PC-9 (cell line): Measurements from ENCODE around the gene RNASET2. TPM values are rescaled to one million over a fixed set of nuclear protein-coding genes. Genes with fewer than 3 reads are reported as not detected.
"Not testable (repeated sequence)": the region's sequence is repeated elsewhere in the genome, so short reads cannot be mapped to it uniquely, and the experiment has no call there.

ENCODE experiments used
- BruUV-seq: library from RNA; stranded (reverse); fragments of 400-500 nt; replicated peaks from 2 replicates; lab custom pipeline; 2021; lab: Mats Ljungman, UMichigan
- CTCF ChIA-PET: fragments of 300-600 bp; sonication (Branson Sonifier 250); formaldehyde crosslinking; loops from one replicate; lab custom pipeline; 2022; ENCODE audit warnings: antibody characterized with exemption; lab: Charles Lee
- POLR2A ChIA-PET: fragments of 300-600 bp; sonication (Branson Sonifier 250); formaldehyde crosslinking; loops from one replicate; lab custom pipeline; 2022; ENCODE audit warnings: antibody characterized with exemption; ENCODE audit not compliant: unreplicated experiment; lab: Charles Lee
- DNase-seq, 2 experiments: peaks; one replicate each; pipeline versions ENCODE4 v3.0.0 to v3.0.0-alpha.2; 2015 to 2022; ENCODE audit warnings: mixed read lengths in 1 of 2
- H2AFZ ChIP-seq: fragments of 200-600 bp; sonication (generic); 2 replicates; pipeline ENCODE4 v1.8.1; 2017; ENCODE audit warnings: antibody characterized with exemption
- H3F3A ChIP-seq: fragments of 200-600 bp; sonication (generic); 2 replicates; pipeline ENCODE4 v1.8.1; 2017; ENCODE audit warnings: antibody characterized with exemption, mild to moderate bottlenecking, low read depth; ENCODE audit not compliant: insufficient read depth
- H3K27ac ChIP-seq: fragments of 200-600 bp; sonication (generic); 2 replicates; pipeline ENCODE4 v1.6.1; 2016; ENCODE audit warnings: mixed run types
- H3K27me3 ChIP-seq: fragments of 200-600 bp; sonication (generic); 2 replicates; pipeline ENCODE4 v1.6.1; 2016; ENCODE audit warnings: low read depth, mixed run types; ENCODE audit not compliant: insufficient read depth
- H3K36me3 ChIP-seq: fragments of 200-600 bp; sonication (generic); 2 replicates; pipeline ENCODE4 v1.6.1; 2016; ENCODE audit warnings: low read depth, mixed run types
- H3K4me1 ChIP-seq: fragments of 200-600 bp; sonication (generic); replicated peaks from 2 replicates; pipeline ENCODE4 v1.6.1; 2016; ENCODE audit warnings: mixed run types; ENCODE audit not compliant: insufficient read depth
- H3K4me2 ChIP-seq: fragments of 200-600 bp; sonication (generic); 2 replicates; pipeline ENCODE4 v1.6.1; 2017; ENCODE audit warnings: mixed run types
- H3K4me3 ChIP-seq: fragments of 200-600 bp; sonication (generic); 2 replicates; pipeline ENCODE4 v1.6.1; 2016; ENCODE audit warnings: mixed run types
- H3K79me2 ChIP-seq: fragments of 200-600 bp; sonication (generic); 2 replicates; pipeline ENCODE4 v1.6.1; 2017; ENCODE audit warnings: low read depth, mixed run types
- H3K9me2 ChIP-seq: fragments of 200-600 bp; sonication (generic); 2 replicates; pipeline ENCODE4 v1.8.1; 2017; ENCODE audit warnings: mild to moderate bottlenecking; ENCODE audit not compliant: insufficient read depth
- H3K9me3 ChIP-seq: fragments of 200-600 bp; sonication (generic); 2 replicates; pipeline ENCODE4 v1.8.1; 2016; ENCODE audit warnings: low read depth; ENCODE audit not compliant: insufficient read depth
- H4K20me1 ChIP-seq: fragments of 200-600 bp; sonication (generic); 2 replicates; pipeline ENCODE4 v1.8.1; 2017; ENCODE audit not compliant: insufficient read depth
- CTCF ChIP-seq: fragments of 200-600 bp; sonication (generic); conservative IDR thresholded peaks from 2 replicates; pipeline ENCODE4 v1.6.1; 2017; ENCODE audit warnings: mixed run types, antibody characterized with exemption, mild to moderate bottlenecking, moderate library complexity
- EZH2 ChIP-seq: fragments of 200-600 bp; sonication (generic); IDR thresholded peaks from 2 replicates; pipeline ENCODE4 v1.8.0; 2017; ENCODE audit warnings: antibody characterized with exemption, low read depth
- intact Hi-C: fragments of 100-400 bp; cut with micrococcal nuclease; formaldehyde crosslinking; loops from one replicate; pipeline ENCODE4 v1.10.0; 2022; ENCODE audit not compliant: unreplicated experiment
- total RNA-seq: library from RNA; stranded (reverse); gene quantifications from 2 replicates; pipeline ENCODE4 v1.2.3, GENCODE V29; 2021

The RNASET2 gene
- total RNA-seq, 1 experiment from 2014 or later: 16.3 TPM

- H3K4me1 ChIP-seq: 0 out of 2 replicates have a peak, but pooled peaks cover 8% of the 10 kb centered on the region
- H3K4me3 ChIP-seq: no peak overlapping the region
- no peak overlapping the region for H3K27ac ChIP-seq
- no peaks in the 10 kb centered on the region for H3F3A ChIP-seq
- no peaks in the 10 kb centered on the region for H3K79me2 ChIP-seq
- H3K9me3 ChIP-seq: no peaks in the 10 kb centered on the region
- no peaks in the 10 kb centered on the region for H4K20me1 ChIP-seq
- no peak for TF ChIP-seq EZH2
- no peak for TF ChIP-seq CTCF
- intact Hi-C loops: no loop called here
- no peaks in the 10 kb centered on the region for H3K27me3 ChIP-seq
- ChIA-PET POLR2A (no interaction called here), CTCF (no interaction called here)
- H3K4me2 ChIP-seq: no peak overlapping the region
- no peaks in the 10 kb centered on the region for H3K9me2 ChIP-seq
- no peak overlapping the region for H2AFZ ChIP-seq
- H3K36me3 ChIP-seq: no peaks in the 10 kb centered on the region
- no TSS peak for BruUV-seq
- no peak for DNase-seq
Measured at GRCh38 chr6:166952121-166952520, 4.2 kb downstream of the RNASET2 start.

- Histone ChIP-seq H2AFZ (no peak overlapping the region), H3K9me2 (no peaks in the 10 kb centered on the region), H3K27me3 (no peaks in the 10 kb centered on the region), H3K79me2 (no peaks in the 10 kb centered on the region), H3K27ac (no peak overlapping the region), H3K4me1 (0 out of 2 replicates have a peak, but pooled peaks cover 8% of the 10 kb centered on the region), H3K9me3 (no peaks in the 10 kb centered on the region), H4K20me1 (no peaks in the 10 kb centered on the region), H3F3A (no peaks in the 10 kb centered on the region), H3K4me2 (no peak overlapping the region), H3K4me3 (no peak overlapping the region), H3K36me3 (no peaks in the 10 kb centered on the region)
- intact Hi-C loops: loop anchor here (1.0 kb wide), 1 partner anchor 165 kb away; no protein-coding TSS in a partner anchor
- TF ChIP-seq CTCF (peak; percentile 12; the same call in 1 of the 2 replicates), EZH2 (no peak)
- no TSS peak for BruUV-seq
- POLR2A ChIA-PET: no interaction called here
- no peak for DNase-seq
- CTCF ChIA-PET: no interaction called here
Measured at GRCh38 chr6:166951670-166952060, 4.7 kb downstream of the RNASET2 start.

GRCh38 chr6:166950892-166951669 lies 5.3 kb downstream of the RNASET2 start:
- POLR2A ChIA-PET: not testable (repeated sequence)

More at GRCh38 chr6:166950892-166951669, 5.3 kb downstream of the RNASET2 start:
- not testable (repeated sequence) for H3K9me2 ChIP-seq, H4K20me1 ChIP-seq, H3F3A ChIP-seq, H3K27me3 ChIP-seq, BruUV-seq, H3K79me2 ChIP-seq, H3K4me1 ChIP-seq, H3K9me3 ChIP-seq, H3K36me3 ChIP-seq, H3K27ac ChIP-seq, H3K4me3 ChIP-seq, H2AFZ ChIP-seq
- H3K4me2 ChIP-seq: peak overlapping the region; percentile 15; the same call in 1 of the 2 replicates
- CTCF ChIA-PET: interaction anchor here (0.6 kb wide), 1 partner anchor 178 kb away, joined by 4 read pairs; no protein-coding TSS in a partner anchor
- intact Hi-C loops: loop anchor here (1.0 kb wide), 1 partner anchor 165 kb away; no protein-coding TSS in a partner anchor
- peak; percentile 38 to 57 for DNase-seq
- peak; percentile 77 for TF ChIP-seq CTCF
